AG10803 (cell line): ENCODE data around the gene MEIS3.

Source experiments
- DNase-seq: peaks from one replicate; pipeline ENCODE4 v3.0.0; 2010; ENCODE audit warnings: low read depth
- H3K4me3 ChIP-seq: 2 replicates; pipeline ENCODE4 v1.5.1; 2011; ENCODE audit warnings: mild to moderate bottlenecking, low read length, control low read depth
- TF ChIP-seq, protein P1 (sequence below): conservative IDR thresholded peaks from 2 replicates; pipeline ENCODE4 v1.5.1; 2011; ENCODE audit warnings: mild to moderate bottlenecking, low read length, control low read depth, inconsistent platforms

Gene MEIS3

DNA sequence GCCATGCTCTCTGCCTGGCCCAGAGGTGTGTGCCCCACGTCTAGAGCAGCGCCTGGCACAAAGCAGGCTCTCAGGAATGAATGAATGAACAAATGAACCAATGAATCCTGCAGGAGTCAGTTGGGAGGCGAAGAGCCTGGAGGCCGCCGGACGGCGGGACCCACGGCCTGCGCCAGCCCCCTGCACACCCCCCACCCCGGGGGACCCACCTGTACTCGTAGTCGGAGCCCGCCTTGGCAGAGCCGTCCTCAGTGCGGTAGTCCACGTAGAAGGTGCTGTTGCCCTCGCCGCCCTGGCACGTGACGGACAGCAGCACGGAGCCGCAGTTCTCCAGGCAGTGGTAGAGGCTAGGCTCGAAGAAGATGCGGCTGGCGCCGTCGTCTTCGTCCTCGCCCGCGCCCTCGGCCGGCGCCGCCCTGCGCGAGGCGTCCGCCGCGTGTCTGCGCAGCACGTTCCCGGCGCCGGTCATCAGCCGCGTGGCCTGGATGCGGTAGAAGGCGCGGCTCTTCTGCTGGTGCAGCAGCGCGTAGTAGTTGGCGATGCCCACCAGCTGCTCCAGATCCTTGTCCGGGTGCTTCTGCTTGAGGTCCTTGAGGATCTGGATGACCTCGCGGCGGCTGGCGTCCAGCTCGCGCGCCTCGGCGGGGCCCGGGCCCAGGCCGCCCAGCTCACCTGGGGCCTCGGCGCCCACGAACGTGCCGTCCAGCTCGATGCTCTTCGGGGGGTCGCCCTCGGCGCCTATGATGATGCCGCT, 37.6 kb upstream of the MEIS3 start:
- no peak overlapping the region for H3K4me3 ChIP-seq

DNA sequence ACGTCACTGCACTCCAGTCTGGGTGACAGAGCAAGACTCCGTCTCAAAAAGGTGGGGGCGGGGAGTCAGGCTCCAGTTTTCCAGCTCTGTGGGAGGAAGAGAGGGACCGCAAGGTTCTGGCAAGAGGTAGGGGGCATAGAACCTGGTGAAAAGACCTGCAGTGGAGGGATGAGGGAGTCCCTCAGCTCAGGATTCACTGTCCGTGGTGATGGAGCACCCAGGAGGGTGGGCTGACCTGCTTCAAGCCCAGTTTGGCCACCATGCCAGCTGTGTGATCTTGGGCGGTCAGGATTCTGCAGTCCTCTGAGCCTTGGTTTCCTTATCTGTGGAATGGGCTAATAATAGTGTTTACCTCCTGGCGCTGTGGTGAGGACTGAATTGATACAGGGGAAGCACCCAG, 31.2 kb upstream of the MEIS3 start:
- TF ChIP-seq, protein P1, sequence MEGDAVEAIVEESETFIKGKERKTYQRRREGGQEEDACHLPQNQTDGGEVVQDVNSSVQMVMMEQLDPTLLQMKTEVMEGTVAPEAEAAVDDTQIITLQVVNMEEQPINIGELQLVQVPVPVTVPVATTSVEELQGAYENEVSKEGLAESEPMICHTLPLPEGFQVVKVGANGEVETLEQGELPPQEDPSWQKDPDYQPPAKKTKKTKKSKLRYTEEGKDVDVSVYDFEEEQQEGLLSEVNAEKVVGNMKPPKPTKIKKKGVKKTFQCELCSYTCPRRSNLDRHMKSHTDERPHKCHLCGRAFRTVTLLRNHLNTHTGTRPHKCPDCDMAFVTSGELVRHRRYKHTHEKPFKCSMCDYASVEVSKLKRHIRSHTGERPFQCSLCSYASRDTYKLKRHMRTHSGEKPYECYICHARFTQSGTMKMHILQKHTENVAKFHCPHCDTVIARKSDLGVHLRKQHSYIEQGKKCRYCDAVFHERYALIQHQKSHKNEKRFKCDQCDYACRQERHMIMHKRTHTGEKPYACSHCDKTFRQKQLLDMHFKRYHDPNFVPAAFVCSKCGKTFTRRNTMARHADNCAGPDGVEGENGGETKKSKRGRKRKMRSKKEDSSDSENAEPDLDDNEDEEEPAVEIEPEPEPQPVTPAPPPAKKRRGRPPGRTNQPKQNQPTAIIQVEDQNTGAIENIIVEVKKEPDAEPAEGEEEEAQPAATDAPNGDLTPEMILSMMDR, result no peak
- no peak overlapping the region for H3K4me3 ChIP-seq
- DNase-seq, result no peak

More for the DNA sequence above, 37.6 kb upstream of the MEIS3 start:
- no peak for DNase-seq
- TF ChIP-seq, protein P1, result no peak

DNA sequence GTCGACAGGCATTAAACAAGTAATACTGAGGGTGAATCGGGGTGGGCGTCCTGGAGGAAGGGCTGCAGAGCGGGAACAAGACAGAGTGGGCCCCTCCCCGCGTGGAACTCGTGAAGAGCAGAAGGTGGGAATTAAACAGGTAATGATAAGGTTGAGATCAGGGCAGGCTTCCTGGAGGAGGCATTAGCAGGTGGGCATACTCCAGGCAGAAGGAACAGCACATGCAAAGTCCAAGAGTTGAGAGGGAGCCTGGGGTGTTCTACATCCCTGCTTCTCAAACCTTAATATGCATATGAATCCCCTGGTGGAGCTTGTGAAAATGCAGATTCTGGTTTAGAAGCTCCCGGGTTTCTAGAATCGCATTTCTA, 29.0 kb upstream of the MEIS3 start:
- no peak for DNase-seq
- TF ChIP-seq, protein P1, result no peak
- H3K4me3 ChIP-seq, result no peak overlapping the region

DNA sequence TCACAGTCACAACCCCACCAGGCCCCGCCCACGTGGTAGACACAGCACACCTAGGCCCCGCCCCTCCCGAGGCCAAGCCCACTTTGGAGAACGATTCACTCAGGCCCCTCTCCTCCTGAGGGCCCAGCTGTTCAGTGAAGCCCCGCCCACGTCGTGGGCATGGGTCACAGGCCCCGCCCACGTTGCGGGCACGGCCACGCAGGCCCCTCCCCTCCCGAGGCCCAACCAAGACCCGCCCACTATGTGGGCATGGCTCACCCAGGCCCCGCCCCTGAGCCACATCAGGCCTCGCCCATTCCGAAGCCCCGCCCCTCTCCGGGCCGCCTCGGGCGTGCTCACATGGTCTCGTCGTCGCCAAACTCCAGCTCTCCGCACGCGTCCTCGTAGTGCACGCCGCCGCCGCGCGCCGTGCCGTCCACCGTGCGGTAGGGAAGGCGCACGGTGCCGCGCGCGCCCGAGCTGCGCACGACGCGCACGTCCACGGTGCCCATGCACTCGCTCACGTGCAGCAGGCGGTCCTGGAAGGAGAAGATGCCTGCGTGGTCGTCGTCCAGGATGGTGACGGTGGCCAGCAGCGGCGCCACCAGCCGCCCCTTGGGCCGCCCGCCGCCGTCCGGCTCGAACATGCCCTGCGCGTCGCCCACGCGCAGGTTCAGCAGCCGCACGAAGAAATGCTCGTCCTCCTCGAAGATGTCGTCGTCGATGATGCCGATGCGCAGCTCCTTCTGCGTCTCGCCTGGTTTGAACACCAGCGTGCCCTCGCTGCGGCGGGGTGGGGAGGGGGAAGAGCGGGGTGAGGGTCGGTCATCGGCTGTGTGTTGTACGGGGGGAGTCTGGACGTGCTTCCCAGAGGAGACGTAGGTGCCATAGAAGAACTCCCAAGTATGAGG, 28.4 kb upstream of the MEIS3 start:
- DNase-seq, result no peak
- TF ChIP-seq, protein P1, result no peak
- H3K4me3 ChIP-seq, result no peak overlapping the region

DNA sequence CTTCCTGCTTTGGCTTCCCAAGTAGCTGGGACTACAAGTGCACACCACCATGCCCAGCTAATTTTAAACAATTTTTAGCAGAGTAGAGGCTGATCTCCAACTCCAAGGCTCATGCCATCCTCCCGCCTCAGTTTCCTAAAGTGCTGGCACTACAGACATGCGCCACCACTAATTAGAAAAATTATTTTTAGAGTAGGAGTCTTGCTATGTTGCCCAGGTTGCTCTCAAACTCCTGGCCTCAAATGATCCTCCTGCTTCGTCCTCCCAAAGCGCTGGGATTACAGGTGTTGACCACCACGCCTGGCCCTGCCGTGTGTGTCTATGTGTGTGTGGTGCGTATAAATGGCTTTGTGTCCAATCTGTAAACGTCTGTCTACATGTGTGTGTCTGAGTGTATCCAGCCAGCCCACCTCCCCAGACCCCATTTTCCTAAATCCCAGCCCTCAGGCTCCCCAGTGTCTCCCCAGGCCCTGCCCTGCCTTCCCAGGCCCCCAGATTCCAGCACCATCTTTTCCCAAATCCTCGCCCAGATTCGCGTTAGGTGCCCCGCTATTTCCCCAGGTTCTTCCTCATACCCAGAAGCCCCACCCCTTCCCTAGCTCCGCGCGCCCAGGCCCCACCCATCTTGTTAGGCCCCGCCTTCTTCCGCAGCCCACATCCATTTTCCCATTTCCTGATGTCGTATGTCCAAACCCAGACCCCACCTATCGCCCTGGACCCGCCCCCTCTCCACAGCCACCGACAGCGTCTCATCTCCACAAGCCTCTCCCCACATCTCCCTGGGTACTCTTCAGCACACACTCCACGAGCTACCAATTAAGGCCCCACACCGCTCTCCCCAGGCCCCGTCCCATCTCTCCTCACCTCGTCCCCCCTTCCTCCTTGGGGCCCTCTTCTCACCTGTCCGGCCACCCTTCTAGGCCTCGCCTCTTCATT, 27.5 kb upstream of the MEIS3 start:
- H3K4me3 ChIP-seq, result no peak overlapping the region
- no peak for DNase-seq
- TF ChIP-seq, protein P1, result no peak

DNA sequence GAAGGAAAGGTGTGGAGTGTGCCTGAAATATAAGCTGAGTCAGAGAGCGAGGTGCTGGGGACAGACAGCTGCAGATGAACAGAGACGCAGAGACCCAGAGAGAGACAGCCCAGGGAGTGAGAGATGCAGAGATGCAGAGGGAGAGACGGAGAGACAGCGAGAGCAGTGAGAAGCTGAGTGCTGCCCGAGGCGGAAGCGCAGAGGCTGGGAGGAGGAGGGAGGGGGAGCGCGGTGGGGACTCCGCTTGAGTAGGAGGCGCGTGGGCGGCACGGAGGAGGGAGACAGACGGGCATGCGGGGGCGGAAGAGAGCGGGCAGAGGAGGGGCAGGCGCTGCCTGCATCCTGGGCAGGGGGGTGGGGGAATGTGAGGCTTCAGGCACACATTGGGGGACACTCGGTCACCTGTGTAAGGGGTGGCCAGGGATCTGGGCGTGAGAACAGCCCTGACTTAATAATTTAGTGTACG, 26.6 kb upstream of the MEIS3 start:
- TF ChIP-seq, protein P1, result no peak
- H3K4me3 ChIP-seq, result no peak overlapping the region
- DNase-seq, result peak; percentile 14
